Measurements from ENCODE around the gene RD3L. TPM values are rescaled to one million over a fixed set of nuclear protein-coding genes. Genes with fewer than 3 reads are reported as not detected.
A peak's percentile ranks its signal among the peaks of the same experiment; 100 is the strongest.

The RD3L gene
- total and polyA plus RNA-seq, 2 donors from 2014 or later: not detected

DNA sequence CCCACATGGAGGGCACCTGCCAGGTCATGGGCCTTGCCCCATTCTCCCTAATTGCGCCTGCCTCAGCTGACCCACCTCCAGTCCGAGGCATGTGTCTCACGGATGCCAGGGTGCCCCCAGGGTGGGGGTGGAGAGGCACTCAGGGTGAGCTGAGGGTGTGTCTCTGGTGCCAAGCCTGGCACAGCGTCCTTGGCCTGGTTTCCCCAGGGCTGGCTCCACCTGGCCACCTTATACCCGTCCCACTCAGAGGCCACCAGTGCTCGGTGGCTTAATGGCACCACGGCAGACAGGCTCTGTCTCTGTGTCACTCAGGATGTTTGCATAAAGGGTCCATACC, 47.6 kb downstream of the RD3L start:
- H3K36me3 ChIP-seq (ENCODE audit: control insufficient read depth in 2 of 3, insufficient read depth in 3 of 3, low read length in 3 of 3): no peaks in the 10 kb centered on the region
- H3K9me3 ChIP-seq (ENCODE audit: control insufficient read depth in 2 of 3, insufficient read depth in 1 of 3, low read length in 3 of 3): no peaks in the 10 kb centered on the region
- H3K9ac ChIP-seq (ENCODE audit: low read length in 3 of 3): no peak overlapping the region
- TF ChIP-seq, protein P1, sequence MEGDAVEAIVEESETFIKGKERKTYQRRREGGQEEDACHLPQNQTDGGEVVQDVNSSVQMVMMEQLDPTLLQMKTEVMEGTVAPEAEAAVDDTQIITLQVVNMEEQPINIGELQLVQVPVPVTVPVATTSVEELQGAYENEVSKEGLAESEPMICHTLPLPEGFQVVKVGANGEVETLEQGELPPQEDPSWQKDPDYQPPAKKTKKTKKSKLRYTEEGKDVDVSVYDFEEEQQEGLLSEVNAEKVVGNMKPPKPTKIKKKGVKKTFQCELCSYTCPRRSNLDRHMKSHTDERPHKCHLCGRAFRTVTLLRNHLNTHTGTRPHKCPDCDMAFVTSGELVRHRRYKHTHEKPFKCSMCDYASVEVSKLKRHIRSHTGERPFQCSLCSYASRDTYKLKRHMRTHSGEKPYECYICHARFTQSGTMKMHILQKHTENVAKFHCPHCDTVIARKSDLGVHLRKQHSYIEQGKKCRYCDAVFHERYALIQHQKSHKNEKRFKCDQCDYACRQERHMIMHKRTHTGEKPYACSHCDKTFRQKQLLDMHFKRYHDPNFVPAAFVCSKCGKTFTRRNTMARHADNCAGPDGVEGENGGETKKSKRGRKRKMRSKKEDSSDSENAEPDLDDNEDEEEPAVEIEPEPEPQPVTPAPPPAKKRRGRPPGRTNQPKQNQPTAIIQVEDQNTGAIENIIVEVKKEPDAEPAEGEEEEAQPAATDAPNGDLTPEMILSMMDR (IDR thresholded peaks at IDR 0.05; ENCODE audit: borderline replicate concordance, extremely low read depth, insufficient read depth): no peak
- peaks cover 0 to 35% (median 21%) of the 10 kb centered on the region in 3 donors for H3K4me1 ChIP-seq (ENCODE audit: control insufficient read depth in 2 of 3, insufficient read depth in 2 of 3, low read depth in 1 of 3, low read length in 3 of 3)
- DNase-seq (peak in 2 of 5 donors; percentile 46 to 85), FAIRE-seq (no peak)
- H3K27ac ChIP-seq (ENCODE audit: low read depth in 2 of 2, low read length in 2 of 2): no peak overlapping the region
- intact Hi-C loops (cut with DNase I): no loop called here
- no peak overlapping the region for H3K4me3 ChIP-seq (ENCODE audit: low read length in 3 of 3)
- no peaks in the 10 kb centered on the region for H3K27me3 ChIP-seq (ENCODE audit: control insufficient read depth, insufficient read depth, low read length)

DNA sequence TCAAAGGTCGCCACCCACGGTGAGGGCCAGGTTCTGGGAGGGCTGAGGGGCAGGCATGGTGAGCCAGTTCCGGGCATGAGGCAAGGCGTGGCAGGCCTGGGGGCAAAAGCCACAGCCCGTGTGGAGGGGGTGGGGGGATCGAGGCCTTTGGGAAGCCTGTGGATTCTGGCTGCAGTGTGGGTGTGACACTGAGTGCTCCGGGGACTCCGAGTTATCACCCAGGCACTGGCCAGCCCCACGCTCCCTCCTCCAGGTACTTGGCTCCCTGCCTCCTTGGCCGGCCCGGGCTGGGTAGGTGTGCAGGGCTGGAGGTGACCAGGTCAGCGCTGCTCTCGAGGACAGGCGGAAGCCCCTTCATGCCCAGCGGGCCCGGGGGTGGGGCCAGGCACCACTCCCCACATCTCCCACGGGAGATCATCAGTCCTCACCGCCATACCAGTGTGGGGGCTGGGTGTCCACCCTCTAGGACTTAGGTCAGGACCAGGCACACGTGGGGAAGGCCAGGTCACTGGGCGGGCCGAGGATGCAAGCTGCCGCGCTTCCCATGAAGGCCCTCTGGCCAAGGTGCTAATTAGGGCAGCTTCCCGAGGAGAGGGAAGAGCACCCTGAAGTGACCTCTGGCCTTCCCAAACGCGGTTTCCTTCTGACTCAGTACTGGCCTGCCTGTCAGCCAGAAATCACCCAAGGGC, 48.2 kb downstream of the RD3L start:
- Histone ChIP-seq H3K4me3 (ENCODE audit: low read length in 3 of 3) (no peak overlapping the region), H3K36me3 (ENCODE audit: control insufficient read depth in 2 of 3, insufficient read depth in 3 of 3, low read length in 3 of 3) (no peaks in the 10 kb centered on the region), H3K27me3 (ENCODE audit: control insufficient read depth, insufficient read depth, low read length) (no peaks in the 10 kb centered on the region), H3K9me3 (ENCODE audit: control insufficient read depth in 2 of 3, insufficient read depth in 1 of 3, low read length in 3 of 3) (no peaks in the 10 kb centered on the region), H3K4me1 (ENCODE audit: control insufficient read depth in 2 of 3, insufficient read depth in 2 of 3, low read depth in 1 of 3, low read length in 3 of 3) (peaks cover 0 to 35% (median 21%) of the 10 kb centered on the region in 3 donors), H3K27ac (ENCODE audit: low read depth in 2 of 2, low read length in 2 of 2) (no peak overlapping the region), H3K9ac (ENCODE audit: low read length in 3 of 3) (no peak overlapping the region)
- FAIRE-seq (no peak), DNase-seq (peak in 2 of 5 donors; percentile 49 to 90)
- TF ChIP-seq, protein P1 (IDR thresholded peaks at IDR 0.05; ENCODE audit: borderline replicate concordance, extremely low read depth, insufficient read depth): no peak
- intact Hi-C loops (cut with DNase I): no loop called here

DNA sequence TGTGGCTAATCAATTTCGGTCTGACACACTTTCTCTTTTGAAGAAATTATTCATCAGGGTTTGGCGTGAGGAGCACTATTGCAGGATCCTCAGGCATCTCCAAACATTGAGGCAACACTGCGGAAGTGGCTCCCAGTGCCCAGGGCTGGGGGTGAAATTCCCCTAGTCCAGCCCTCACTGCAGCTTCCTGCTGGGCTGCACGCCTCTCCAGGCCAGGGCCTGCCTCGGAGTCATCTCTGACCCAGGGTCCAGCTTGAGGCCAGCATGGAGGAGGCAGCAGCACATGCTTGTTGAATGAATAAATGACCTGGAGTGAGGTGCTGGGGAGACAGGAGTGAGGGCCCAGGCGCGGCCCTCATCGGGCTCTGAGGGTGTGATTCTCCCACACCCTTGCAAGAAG, 50.1 kb downstream of the RD3L start:
- no peaks in the 10 kb centered on the region for H3K9me3 ChIP-seq (ENCODE audit: control insufficient read depth in 2 of 3, insufficient read depth in 1 of 3, low read length in 3 of 3)
- FAIRE-seq (no peak), DNase-seq (no peak)
- intact Hi-C loops (cut with DNase I): no loop called here
- H3K4me1 ChIP-seq (ENCODE audit: control insufficient read depth in 2 of 3, insufficient read depth in 2 of 3, low read depth in 1 of 3, low read length in 3 of 3): peaks cover 0 to 24% (median 17%) of the 10 kb centered on the region in 3 donors
- H3K27ac ChIP-seq (ENCODE audit: low read depth in 2 of 2, low read length in 2 of 2): no peak overlapping the region
- TF ChIP-seq, protein P1 (IDR thresholded peaks at IDR 0.05; ENCODE audit: borderline replicate concordance, extremely low read depth, insufficient read depth): no peak
- no peaks in the 10 kb centered on the region for H3K36me3 ChIP-seq (ENCODE audit: control insufficient read depth in 2 of 3, insufficient read depth in 3 of 3, low read length in 3 of 3)
- H3K9ac ChIP-seq (ENCODE audit: low read length in 3 of 3): no peak overlapping the region
- no peaks in the 10 kb centered on the region for H3K27me3 ChIP-seq (ENCODE audit: control insufficient read depth, insufficient read depth, low read length)
- no peak overlapping the region for H3K4me3 ChIP-seq (ENCODE audit: low read length in 3 of 3)

Data from kidney (tissue), 14 donors.